ENCODE results near the gene YBX2. TPM values are rescaled to one million over a fixed set of nuclear protein-coding genes. Genes with fewer than 3 reads are reported as not detected.
A peak's percentile ranks its signal among the peaks of the same experiment; 100 is the strongest.

YBX2 gene
- total RNA-seq, 1 experiment from 2014 or later, result 0.60 TPM

- DNase-seq (ENCODE audit: low read depth), result peak; percentile 75
These were observed 1.9 kb upstream of the YBX2 start for GRCh38 chr17:7296189-7296861.

- no peak for DNase-seq (ENCODE audit: low read depth)
These were observed 1.1 kb upstream of the YBX2 start for GRCh38 chr17:7295230-7296180.

DNA sequence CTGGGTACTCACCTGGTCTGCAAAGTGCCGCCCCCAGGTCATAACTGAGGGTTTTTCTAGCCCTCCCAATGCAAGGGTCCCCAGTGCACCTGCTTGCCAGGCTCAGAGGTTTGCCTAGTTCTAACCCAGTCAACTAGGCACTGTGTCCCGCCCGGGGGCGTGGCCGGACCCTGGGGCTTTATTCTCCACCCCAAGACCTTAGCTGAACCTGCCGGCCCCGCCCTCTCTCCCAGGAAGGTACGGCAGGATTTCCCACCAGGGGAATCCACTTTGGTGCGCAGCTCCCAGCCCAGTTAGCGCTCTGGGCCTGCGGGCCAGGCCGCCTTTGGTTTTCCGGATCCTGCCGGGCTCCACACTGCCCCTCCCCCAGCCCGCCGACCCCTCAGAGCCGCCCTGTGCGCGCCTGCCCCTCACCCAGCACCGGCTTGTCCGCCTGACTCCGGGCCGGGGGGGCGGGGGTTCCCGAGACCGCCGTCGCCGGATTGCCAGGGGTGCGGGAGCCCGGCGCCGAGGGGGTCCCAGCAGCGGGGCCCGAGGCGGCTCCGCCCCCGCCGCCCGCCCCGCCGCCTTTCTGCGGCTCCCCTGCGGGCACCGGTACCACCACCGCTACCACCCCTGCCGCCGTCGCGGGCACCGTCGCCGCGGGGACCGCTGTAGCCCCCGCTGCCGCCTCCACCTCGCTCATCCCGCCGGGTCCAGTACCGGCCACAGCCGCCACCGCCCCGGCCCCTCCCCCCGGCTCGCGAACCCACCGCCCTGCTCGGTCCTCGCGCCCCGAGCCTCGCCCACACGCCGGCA, 424 bp downstream of the YBX2 start:
- no peak for DNase-seq (ENCODE audit: low read depth)

DNA sequence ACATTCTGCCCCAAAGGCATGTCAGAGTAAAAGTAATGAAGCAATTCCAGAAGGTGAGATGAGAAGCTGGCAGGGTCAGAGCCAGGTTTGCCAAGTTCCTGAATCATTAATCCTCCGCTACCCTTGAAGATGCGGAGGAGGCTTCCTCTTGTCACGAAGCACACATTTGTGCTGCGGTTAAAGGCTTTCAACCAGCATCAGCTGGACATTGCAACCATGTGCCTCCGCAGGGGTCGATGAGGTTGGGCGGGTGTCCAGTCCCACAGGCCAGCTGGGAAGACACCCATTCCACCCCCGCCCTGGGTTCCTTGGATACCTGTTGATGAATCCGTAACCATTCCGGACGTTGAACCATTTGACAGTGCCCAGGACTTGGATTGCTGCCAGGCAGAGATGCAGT, 1.3 kb downstream of the YBX2 start:
- DNase-seq (ENCODE audit: low read depth), result peak; percentile 78

DNA sequence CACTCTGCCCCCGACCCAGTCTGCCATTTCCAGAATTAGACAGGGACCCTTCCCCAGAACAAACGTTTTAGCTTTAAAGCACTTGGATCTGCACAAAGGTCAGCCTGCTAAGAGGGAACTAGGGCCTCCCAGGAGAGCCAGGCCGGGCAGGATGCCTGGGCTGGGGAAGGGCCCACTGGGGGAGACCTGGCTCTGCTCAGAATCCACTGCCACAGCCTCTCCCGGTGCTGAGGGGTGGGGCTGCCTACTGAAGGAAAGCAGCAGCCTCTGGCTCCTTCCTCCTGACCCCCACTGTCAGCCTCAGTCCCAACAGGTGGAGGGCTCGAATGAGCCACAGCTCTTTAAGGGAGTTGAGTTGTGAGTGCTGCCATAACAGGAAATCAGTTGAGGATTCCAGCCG, 1.7 kb downstream of the YBX2 start:
- no peak for DNase-seq (ENCODE audit: low read depth)

- no peak for DNase-seq (ENCODE audit: low read depth)
These were observed 2.2 kb downstream of the YBX2 start for GRCh38 chr17:7292194-7292593.

GRCh38 chr17:7290685-7291084, 3.8 kb downstream of the YBX2 start:
- DNase-seq (ENCODE audit: low read depth), result no peak

DNA sequence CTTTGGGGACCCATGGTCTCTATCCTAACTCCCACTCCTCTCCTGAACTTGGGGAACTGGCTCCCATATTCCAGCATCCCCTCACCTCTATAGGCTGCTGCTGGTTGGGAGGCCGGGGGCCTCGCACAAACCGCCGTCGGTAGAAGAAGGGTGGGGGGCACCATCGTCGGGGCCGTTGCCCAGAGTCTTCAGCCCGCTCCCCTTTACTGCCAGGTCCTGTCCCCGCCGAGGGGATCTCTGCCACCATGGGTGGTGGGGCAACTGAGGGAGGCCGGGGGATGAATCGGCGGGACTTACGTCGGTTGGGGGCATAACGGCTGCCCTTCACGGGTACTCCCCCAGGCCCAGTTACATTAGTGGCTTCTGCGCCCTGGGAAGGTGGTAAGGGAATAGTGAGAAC, 4.3 kb downstream of the YBX2 start:
- no peak for DNase-seq (ENCODE audit: low read depth)

- no peak for DNase-seq (ENCODE audit: low read depth)
These were observed 5.0 kb downstream of the YBX2 start for GRCh38 chr17:7289256-7290032.

- no peak for DNase-seq (ENCODE audit: low read depth)
These were observed 8.8 kb downstream of the YBX2 start for GRCh38 chr17:7285679-7286078.

- DNase-seq (ENCODE audit: low read depth), result no peak
These were observed 9.5 kb downstream of the YBX2 start for GRCh38 chr17:7284911-7285310.

GRCh38 chr17:7283471-7284216, 10.8 kb downstream of the YBX2 start:
- no peak for DNase-seq (ENCODE audit: low read depth)

- DNase-seq (ENCODE audit: low read depth), result no peak
These were observed 11.6 kb downstream of the YBX2 start for GRCh38 chr17:7282752-7283321.

DNA sequence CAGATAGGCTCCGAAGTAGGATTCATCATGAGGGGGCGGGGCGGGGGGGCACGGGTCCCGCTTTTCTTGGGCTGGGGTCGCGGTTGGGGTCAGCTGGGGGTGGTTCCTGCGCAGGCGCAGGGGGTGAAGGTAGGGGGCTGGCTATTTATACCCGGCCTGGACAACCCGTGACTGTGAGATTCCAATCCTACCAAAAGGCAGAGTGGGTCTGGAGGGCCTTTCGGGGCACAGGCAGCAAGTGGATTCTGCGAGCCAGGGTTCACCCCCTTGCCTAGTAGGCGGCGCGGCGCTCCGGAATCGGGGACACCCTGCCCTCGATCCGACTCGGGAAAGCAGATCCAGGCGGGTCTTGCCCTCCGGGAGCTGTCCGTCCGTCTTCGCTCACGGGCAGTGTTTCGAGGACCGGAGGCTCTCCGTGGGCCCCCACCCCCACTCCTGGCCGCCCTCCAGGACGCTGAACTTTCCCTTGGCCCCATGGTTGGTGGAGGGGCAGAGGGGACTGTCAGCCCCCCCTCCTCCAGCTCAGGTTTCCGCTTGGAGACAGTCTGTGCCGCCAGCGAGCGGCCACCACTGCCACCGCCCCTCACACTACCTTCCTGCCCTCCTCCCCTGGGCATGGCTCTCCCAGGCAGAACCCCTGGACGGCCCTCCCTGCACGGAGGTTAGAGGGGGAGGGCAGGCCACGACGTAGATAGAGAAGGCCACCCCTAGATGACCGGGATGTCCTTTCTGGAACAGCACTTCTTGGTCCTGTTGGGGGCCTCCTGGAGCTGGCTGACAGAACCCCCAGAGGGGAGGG, 12.3 kb downstream of the YBX2 start:
- no peak for DNase-seq (ENCODE audit: low read depth)

DNA sequence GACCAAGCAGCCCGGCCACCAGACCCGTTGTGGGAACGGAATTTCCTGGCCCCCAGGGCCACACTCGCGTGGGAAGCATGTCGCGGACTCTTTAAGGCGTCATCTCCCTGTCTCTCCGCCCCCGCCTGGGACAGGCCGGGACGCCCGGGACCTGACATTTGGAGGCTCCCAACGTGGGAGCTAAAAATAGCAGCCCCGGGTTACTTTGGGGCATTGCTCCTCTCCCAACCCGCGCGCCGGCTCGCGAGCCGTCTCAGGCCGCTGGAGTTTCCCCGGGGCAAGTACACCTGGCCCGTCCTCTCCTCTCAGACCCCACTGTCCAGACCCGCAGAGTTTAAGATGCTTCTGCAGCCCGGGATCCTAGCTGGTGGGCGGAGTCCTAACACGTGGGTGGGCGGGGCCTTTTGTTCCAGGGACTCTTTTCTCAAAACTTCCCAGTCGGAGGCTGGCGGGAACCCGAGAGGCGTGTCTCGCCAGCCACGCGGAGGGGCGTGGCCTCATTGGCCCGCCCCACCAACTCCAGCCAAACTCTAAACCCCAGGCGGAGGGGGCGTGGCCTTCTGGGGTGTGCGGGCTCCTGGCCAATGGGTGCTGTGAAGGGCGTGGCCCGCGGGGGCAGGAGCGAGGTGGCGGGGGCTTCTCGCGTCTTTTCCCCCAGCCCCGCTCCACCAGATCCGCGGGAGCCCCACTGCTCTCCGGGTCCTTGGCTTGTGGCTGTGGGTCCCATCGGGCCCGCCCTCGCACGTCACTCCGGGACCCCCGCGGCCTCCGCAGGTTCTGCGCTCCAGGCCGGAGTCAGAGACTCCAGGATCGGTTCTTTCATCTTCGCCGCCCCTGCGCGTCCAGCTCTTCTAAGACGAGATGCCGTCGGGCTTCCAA, 13.1 kb downstream of the YBX2 start, which contains the start of gene SLC2A4:
Gene SLC2A4, plus strand, starts transcription at position 645 of the 879 bp plus-strand sequence. Its CDS starts 217 bp downstream, at position 862.
- DNase-seq (ENCODE audit: low read depth), result peak; percentile 87

DNA sequence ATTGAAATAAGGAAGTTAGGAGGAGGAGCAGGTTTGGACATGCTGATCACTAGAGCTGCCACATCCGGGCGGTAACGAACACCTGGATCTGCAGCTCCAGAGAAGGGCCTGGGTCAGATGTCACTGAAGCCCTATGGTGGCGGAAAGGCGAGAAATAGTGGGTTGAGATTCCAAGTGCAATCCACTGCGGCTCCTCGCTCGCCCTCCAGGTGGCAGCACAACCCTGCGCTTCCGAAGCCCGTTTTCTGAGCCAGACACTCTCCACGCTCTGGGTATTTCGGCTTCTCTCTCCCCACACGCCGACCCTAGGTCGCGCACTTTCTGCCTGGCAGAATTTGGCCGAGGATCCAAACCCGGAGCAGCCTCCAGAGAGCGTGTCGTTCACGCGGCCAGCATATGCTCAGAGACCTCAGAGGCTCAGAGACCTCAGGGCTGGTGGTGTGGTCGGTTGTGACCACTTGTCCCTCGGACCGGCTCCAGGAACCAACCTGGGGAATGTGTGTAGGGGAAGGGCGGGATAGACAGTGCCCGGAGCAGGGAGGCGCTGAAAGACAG, 13.8 kb downstream of the YBX2 start:
- peak; percentile 69 for DNase-seq (ENCODE audit: low read depth)

GRCh38 chr17:7279448-7279847, 15.0 kb downstream of the YBX2 start:
- no peak for DNase-seq (ENCODE audit: low read depth)

DNA sequence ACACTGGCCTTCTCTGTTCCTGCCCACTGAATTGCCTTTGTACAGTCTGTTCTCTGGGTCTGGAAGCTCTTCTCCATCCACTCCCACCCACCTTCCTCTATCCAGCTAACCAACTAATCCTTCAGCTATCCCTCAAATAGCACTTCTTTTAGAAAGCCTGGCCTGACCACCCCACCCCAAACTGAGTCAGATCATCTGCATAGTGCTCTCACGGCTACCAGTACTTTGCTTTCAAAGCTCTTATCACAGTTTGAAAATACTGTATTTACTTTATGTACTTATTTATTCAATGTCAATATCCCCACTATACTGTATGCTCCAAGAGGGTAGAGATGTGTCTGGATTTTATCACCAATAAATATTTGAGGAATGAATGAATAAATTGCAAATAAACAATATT, 27.7 kb downstream of the YBX2 start:
- no peak for DNase-seq (ENCODE audit: low read depth)

Measured in RPMI7951 (cell line).